Peyer's patch (tissue), 4 donors: ENCODE data around the gene RPL14.

Source experiments
- POLR2A ChIP-seq, 2 donors: fragments of 450-650 bp; IDR thresholded peaks; one replicate each; pipeline ENCODE4 v1.5.1; 2017; ENCODE audit warnings: antibody characterized with exemption in 2 of 2, mild to moderate bottlenecking in 2 of 2, moderate library complexity in 2 of 2
- TF ChIP-seq, protein P1 (sequence below), 6 experiments: fragments of 450-650 bp in 4 of 6; fragments of 200-600 bp in 2 of 6; sonication (generic) in 1 of 6; IDR thresholded peaks; one replicate each; pipeline ENCODE4 v1.5.1; 2017 to 2019; ENCODE audit warnings: antibody characterized with exemption in 6 of 6, mild to moderate bottlenecking in 3 of 6, moderate library complexity in 1 of 6

GRCh38 chr3:40476478-40477470, 19.6 kb downstream of the RPL14 start, which contains the start of gene ZNF619:
- TF ChIP-seq, protein P1, sequence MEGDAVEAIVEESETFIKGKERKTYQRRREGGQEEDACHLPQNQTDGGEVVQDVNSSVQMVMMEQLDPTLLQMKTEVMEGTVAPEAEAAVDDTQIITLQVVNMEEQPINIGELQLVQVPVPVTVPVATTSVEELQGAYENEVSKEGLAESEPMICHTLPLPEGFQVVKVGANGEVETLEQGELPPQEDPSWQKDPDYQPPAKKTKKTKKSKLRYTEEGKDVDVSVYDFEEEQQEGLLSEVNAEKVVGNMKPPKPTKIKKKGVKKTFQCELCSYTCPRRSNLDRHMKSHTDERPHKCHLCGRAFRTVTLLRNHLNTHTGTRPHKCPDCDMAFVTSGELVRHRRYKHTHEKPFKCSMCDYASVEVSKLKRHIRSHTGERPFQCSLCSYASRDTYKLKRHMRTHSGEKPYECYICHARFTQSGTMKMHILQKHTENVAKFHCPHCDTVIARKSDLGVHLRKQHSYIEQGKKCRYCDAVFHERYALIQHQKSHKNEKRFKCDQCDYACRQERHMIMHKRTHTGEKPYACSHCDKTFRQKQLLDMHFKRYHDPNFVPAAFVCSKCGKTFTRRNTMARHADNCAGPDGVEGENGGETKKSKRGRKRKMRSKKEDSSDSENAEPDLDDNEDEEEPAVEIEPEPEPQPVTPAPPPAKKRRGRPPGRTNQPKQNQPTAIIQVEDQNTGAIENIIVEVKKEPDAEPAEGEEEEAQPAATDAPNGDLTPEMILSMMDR (IDR thresholded peaks at IDR 0.05), result no peak
- TF ChIP-seq POLR2A (IDR thresholded peaks at IDR 0.05), result peak in 1 of 2 donors; percentile 33
